GM19035 (cell line): Measurements from ENCODE around the gene SMG1.
"Not testable (repeated sequence)": the region's sequence is repeated elsewhere in the genome, so short reads cannot be mapped to it uniquely, and the experiment has no call there.

Experiments
- ATAC-seq: cut with Tn5 transposase; IDR thresholded peaks from one replicate; pipeline ENCODE4 v1.9.1; 2021; ENCODE audit not compliant: unreplicated experiment

The SMG1 gene

DNA sequence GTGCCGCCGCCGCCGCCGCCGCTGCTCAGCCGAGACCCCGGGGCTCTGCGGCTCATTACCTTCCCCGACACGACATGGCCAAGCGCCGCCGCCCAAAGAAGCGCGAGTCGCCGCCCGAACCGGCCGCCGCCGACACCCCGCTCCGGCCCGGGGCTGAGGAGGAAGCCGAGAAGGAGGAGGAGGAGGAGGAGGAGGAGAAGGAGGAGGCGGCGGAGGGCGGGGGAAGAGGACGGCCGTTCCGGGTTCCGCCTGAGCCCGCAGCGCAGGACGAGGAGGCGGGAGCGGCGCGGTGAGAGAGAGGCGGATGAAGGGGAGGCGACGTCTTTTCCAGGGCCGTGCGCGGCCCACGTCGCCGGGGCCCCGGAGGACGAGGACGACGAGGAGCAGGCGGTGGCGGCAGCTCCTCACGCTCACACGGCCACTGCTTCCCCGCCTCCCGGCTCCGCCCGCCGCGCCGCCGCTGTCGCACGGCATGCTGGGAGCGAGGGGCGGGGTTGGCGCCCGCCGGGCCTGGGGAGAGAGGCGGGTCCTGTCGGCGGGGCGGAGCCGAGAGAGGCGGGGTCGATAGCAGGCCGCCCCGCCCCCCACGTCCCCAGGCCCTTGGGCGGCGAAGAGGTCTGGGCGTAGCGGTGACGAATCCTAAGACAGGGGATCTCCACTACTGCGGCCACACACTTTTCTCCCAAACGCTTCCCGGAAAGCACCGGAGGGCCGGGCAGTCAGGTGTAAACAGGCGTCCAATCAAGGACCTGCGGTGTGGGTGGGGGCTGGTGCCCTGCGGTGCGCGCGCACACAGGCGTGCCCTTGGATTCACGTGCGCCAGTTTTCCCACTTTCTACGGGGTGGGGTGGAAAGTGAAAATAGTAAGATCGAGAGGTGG lies at the start of gene SMG1:
Gene SMG1 (minus strand): TSS at position 423 of the 880 bp plus-strand sequence. CDS start 367 bp downstream, at position 56.
- ATAC-seq: peak; percentile 84

DNA sequence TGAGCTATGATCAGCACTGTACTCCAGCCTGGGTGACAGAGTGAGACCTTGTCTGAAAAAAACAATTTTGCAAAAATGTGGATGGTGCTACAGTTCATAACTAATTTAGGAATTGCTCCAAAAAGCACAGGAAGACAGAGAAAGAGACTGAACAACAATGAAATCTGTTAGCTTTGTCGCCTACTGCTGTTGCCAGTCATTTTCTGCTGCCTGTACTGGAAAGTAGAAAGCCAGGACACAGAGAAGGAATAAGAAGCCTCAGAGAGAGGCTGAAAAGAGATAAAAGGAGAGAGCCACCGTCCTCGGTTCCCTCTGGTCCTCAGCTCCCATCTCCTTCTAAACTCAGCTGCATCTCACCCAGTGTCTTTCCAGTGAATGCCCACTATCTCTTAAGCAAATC lies 48.9 kb upstream of the SMG1 start:
- ATAC-seq: no peak

DNA sequence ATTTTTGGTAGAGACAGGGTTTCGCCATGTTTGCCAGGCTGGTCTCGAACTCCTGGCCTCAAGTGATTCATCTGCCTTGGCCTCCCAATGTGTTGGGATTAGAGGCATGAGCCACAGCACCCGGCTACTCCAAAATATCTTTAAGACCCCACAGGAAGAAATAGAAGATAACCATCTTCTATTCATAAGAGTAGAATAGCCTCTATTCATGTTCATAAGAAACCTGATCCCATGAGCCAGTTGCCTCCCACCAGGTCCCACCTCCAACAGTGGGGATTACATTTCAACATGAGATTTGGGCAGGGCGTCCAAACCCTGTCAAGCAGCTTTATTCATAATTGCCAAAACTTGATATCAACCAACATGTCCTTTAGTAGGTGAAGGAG lies 43.6 kb upstream of the SMG1 start:
- ATAC-seq: no peak

DNA sequence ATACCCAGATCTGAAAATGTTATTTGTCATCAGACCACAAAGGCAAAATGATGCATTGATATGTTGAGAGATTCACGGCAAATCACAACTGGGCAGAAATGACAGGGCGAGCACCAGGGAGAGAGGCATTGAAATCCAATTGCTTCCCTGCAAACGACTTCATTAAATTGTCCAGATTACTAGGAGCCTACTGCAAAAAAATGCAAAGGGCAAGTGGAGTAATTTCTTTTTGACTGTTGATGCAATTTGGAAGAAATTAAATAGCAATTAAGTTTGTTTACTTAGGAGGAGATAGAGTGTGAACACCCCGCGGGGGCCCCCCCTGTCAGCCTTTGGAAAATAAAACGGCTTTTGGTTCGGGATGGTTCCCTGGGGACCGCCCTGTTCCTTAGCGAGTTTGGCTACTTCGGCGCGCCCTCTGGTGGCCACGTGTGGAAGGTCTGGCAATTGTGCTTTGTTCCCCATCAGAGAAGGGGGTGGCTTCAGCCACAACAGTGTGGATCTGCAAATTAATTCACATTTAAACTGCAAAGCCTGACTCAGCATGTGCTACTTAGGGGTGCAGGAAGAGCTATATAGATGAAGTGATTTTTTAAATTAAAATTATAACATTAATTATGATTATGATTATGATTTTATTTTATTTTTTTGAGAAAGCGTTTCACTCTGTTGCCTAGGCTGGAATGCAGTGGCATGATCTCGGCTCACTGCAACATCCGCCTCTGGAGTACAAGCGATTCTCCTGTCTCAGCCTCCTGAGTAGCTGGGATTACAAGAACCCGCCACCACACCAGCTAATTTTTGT lies 43.0 kb upstream of the SMG1 start:
- ATAC-seq: no peak

DNA sequence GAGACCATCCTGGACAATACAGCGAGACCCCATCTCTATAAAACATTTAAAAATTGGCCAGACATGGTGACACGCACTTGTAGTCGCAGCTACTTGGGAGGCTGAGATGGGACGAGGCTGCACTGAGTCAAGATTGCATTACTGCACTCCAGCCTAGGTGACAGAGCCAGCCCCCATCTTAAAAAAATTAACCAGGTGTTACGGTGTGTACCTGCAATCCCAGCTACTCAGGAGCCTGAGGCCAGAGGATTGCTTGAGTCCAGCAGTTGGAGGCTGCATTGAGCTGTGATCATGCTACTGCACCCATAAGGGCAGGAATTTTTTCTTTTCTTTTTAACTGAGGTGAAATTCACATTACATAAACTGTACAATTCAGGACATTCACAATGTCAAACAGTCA lies 40.6 kb upstream of the SMG1 start:
- ATAC-seq: no peak

DNA sequence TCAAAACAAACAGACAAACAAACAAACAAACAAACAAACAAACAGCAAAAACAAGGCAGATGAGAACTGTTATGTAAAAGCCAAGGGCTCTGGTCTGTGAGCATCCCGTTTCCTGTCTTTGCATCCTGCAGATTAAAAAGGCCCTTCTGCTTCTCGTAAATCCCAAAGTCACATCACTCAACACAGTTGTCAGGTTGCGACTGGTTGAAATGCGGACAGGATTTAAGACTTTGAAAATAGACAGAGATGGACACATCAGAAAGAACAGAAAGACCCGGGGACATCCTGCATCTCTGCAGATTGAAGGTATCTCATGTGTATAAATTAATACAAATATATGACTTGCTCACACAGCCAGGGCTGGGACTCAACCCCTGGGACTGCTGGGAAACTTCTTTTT lies 39.3 kb upstream of the SMG1 start:
- ATAC-seq: no peak

DNA sequence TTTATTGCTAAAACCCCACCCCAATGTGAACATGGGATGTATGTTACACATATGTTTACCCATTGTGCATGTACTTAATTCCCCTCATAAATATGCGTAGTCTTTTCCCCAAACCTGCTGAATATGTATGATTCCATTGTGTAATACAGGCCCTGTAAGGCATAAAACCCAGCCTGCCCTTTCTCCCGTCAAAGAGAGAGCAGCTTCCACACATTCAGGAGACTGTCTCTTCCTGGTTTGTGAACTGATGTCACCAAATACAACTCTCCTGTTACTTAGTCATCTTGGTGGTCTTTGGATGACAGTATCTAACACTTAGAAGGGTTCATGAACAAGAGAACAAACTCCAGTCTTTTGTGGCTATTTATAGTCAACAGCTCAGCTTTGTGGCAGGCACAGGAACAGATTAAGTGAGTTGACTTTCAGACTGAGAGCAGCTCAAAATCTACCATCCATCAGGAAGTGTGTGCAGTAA lies 32.9 kb upstream of the SMG1 start:
- no peak for ATAC-seq

DNA sequence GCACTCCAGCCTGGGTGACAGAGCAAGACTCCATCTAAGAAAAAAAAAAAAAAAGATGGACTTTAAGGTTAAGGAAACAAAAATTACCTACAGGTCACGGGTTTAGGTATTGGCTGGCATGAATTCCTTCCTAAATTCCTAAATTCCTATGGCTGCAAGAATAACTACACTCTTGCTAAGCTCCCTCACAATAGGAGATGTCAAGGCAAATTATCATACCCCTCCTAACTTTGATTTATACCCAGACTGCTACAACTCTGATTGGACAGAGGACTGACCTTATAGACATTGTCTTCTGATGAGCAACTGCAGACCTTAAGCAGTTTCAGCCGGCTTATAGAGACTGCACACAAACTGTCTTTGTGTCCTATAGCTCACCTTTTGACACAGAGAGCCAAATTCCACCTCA lies 32.4 kb upstream of the SMG1 start:
- no peak for ATAC-seq

DNA sequence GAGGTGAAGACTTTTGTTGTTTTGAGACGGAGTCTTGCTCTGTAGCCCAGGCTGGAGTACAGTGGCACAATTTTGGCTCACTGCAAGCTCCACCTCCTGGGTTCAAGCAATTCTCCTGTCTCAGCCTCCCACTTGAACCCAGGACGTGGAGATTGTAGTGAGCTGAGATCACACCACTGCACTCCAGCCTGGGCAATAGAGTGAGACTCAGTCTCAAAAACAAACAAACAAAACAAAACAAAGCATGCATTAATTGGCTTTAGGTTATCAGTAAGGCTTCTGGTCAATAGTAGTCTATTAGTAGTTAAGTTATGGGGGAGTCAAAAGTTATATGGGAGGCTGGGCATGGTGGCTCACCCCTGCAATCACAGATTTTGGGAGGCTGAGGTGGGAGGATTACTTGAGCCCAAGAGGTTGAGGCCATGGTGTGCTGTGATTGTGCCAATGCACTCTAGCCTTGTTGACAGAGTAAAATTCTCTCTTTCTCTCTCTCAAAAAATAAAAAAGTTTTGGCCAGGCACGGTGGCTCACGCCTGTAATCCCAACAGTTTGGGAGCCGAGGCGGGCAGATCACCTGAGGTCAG lies 30.5 kb upstream of the SMG1 start:
- ATAC-seq: not testable (repeated sequence)

DNA sequence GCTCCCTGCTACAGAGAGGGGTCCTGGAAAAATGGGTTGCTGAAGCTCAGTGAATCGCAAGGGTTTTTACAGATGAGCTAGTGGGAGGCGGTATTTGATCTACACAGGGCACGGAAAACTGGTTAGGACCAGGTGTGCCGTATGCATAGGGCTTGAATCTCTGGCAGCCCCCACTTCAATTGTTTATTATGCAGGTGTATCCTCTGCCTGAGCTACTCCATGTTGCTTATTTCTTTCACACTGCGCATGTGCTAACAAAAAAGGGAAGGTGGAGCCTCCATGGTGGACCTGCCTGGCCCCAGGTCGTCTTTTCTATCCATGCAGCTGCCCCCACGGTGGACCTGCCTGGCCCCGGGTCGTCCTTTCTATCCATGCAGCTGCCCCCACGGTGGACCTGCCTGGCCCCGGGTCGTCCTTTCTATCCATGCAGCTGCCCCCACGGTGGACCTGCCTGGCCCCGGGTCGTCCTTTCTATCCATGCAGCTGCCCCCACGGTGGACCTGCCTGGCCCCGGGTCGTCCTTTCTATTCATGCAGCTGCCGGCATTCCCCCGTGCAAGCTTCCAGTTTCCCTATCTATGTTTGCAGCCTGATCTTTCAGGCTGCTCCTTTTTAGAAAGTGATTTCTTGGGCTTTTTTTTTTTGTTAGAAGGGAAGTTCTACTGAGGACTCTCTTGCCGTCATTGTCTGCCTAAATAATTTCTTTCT lies 29.8 kb upstream of the SMG1 start:
- not testable (repeated sequence) for ATAC-seq

DNA sequence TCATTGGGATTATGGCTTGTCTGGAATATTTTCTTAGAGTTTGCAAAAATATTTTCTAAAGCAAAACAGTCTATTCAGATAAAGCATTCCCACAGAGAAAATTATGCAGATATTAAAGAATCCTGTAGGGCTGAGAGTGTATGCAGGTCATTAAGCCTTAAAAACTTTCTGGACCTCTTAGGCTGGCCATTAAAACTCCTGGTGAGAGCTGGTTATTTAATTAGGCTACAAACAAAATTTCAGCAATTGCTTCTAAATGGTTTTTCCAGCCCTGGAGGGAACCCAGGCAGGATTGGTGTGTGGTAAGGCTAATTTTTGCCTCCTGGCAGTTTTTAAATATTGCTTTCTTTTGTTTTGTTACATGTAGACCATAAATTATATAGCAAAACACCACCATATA lies 27.3 kb upstream of the SMG1 start:
- no peak for ATAC-seq

DNA sequence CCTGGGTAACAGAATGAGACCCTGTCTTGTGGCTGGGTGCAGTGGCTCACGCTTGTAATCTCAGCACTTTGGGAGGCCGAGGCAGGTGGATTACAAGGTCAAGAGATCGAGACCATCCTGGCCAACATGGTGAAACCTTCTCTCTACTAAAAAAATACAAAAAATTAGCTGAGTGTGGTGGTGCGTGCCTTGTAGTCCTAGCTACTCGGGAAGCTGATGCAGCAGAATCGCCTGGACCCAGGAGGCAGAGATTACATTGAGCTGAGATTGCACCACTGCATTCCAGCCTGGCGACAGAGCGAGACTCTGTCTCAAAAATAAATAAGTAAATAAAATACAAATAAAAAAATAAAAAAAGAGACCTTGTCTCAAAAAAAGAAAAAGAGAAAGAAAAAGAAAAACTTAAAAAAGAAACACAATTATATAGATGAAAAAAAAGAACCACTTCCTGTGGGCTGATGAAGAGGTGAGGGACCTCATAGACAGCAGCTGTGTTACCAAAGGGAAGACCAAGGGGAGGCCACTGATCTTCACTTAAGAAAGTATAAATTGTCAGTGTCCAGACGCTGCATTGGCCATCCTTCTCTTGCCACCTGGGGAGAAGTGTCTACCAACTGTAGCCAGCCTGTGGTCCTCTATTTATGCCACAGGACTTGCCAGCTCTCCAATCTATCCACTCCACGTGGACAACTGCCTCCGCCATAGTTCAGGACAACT lies 24.4 kb upstream of the SMG1 start:
- ATAC-seq: no peak

DNA sequence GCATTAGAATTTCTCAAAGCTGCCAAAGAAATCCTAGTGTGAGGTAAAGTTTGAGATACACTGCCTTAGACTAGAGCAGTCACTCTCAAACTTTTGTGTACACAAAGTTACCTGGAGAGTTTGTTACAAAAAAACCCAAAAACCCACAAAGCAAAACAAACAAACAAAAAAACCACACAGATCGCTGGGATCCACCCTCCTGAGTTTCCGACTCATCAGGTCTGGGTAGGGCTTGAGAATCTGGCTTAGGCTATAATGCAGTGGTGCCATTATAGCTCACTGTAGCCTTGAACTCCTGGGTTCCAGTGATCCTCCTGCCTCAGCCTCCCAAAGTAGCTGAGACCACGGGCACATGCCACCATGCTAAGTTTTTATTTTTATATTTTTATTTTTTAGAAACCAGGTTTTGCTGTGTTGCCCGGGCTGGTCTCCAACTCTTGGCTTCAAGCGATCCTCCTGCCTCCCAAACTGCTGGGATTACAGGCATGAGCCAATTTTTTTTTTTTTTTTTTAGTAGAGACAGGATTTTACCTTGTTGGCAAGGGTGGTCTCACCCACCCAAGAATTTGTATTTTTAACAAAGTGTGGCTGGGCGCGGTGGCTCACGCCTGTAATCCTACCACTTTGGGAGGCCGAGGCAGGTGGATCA lies 22.3 kb upstream of the SMG1 start:
- no peak for ATAC-seq

DNA sequence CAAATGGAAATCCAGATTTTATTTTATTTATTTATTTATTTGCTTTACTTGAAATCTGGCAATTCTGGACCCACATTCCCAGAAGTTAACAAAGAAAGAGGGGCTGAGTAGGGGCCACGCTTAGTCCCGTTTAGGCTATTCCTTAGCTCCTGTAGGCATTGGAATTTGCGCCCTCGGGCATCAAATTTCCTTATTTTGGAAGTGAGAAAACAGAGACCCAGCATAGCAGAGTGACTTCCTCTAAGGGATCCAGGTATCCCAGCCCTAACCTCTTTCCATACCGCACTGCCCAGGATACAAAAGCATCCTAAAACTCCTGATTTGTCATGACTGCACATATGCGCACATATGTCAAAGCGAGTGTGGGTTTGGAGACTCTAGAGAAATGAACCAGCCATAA lies 19.0 kb upstream of the SMG1 start:
- no peak for ATAC-seq

DNA sequence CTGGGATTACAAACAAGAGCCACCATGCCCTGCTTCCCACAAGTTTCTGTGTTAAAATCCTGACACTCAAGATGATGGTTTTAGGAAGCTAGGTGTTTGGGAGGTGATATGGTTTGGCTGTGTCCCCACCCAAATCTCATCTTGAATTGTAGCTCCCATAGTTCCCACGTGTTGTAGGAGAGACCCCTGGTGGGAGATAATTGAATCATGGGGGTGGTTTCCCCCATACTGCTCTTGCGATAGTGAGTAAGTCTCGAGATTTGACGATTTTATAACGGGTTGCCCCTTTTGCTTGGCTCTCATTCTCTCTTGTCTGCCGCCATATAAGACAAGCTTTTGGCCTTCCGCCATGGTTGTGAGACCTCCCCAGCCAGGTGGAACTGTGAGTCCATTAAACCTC lies 17.2 kb upstream of the SMG1 start:
- ATAC-seq: no peak

DNA sequence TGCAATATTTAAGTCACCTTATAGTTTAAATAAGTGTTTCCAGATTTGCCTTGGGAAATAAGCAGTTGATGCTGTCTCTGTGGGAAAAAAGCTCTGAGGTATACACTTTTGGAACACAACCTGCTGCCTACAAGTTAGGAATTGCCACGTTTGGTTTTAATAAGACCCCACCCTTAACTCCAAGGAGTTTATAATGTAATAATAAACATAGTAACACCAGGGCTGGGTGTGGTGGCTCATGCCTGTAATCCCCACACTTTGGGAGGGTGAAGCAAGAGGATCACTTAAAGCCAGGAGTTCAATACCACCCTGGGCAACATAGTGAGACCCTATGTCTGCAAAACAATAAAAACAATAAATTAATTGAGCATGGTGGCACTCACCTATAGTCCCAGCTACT lies 15.9 kb upstream of the SMG1 start:
- ATAC-seq: no peak

DNA sequence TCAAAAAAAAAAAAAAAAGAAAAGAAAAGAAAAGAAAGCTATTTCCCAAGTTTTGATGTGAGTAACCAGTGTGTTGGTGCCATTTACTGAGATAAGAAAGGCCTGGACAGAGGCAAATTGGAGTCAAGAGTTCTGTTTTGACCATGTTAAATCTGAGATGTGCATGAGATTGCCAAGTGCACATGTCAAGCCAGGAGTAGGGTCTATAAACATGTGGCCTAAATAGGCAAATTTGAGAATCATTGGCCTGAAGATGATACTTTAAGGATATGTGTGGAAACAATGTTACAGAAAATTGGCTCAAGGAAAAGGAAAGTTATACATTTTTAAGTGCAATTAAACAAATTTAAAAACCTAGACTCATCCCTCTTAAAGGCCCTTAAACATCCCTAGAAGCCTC lies 15.3 kb upstream of the SMG1 start:
- ATAC-seq: no peak

DNA sequence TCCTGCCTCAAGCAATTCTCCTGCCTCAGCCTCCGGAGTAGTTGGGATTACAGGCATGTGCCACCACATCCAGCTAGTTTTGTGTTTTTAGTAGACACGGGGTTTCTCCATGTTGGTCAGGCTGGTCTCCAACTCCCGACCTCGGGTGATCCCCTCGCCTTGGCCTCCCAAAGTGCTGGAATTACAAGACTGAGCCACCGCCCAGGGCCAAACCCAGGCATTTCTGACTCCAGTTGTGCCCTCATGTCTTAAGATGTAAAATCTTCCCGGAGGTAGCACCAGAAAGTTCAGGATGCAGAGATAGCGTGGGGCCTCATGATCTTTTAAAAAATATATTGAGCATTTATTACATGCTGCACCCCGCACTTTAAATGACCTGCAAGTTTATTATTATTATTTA lies 12.8 kb upstream of the SMG1 start:
- ATAC-seq: no peak

DNA sequence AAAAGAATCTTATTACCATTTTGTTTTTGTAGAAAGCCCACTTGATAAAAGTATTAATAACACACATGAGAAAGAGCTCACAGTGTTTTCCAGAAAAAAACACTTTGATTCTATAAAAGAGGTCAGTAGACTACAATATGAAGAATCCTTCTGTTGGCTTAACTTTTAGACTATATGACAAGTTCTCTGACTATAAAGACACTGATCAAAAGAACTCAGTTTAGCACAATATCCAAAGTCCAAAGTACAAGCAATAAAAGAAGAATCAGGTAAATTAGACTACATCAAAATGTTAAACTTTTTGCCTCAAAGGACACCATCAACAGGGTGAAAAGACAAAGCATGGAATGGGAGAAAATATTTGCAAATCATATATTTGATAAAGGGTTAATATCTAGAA lies 11.2 kb upstream of the SMG1 start:
- ATAC-seq: no peak

DNA sequence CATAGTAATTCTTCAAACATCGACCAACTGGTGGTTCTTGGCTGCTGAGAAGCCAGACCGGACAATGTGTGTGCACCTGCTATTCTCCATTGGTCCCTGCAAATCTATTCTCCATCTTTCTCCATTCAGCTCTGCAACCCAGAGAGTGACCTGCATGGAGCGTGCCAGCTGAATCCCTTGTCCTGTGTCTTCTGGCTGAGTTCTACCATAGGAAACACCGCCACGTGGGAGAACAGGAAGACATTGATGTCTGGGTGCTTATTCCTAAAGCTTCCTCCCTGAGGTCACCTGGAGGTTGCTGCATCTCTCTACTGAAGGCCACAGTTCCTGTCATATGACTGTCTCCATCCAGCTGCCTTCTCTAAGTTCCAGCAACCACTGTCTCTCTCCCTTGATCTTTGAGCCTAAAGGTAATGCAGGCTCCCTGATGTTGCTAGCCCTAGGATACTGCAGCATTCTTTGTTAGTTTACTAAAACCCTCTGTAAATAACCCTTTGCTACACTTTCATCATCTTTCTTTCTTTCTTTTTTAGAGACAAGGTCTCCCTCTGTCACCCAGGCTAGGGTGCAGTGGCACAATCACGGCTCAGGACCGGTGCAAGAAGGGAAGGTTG lies 10.6 kb upstream of the SMG1 start:
- no peak for ATAC-seq
